ENCODE measurements around the gene FAM25A. TPM values are rescaled to one million over a fixed set of nuclear protein-coding genes. Genes with fewer than 3 reads are reported as not detected.

Gene FAM25A
- total RNA-seq, 4 donors from 2014 or later: not detected

- TF ChIP-seq CTCF (IDR thresholded peaks at IDR 0.05) (no peak), EP300 (IDR thresholded peaks at IDR 0.05; ENCODE audit: low read depth) (no peak), POLR2AphosphoS5 (IDR thresholded peaks at IDR 0.05) (no peak), POLR2A (IDR thresholded peaks at IDR 0.05) (no peak)
- Histone ChIP-seq H3K9me3 (no peaks in the 10 kb centered on the region), H3K4me3 (no peak overlapping the region), H3K4me1 (no peaks in the 10 kb centered on the region), H3K27ac (no peak overlapping the region), H3K27me3 (no peaks in the 10 kb centered on the region), H3K36me3 (peaks cover 0 to 57% (median 25%) of the 10 kb centered on the region in 4 donors)
- in situ Hi-C loops (cut with MboI; ENCODE audit: low pct_ligation_motif_present in 1 of 4, low pct_unique_long_range_greater_than_20kb in 1 of 4, low sequenced_read_pairs in 3 of 4) (no loop called here), intact Hi-C loops (cut with DNase I; ENCODE audit: low total_unique reads) (no loop called here)
- no peak for DNase-seq
- WGBS, 2 donors (ENCODE audit: low coverage in 1 of 2): 95 to 100% methylated on average over 1 to 2 of the region's 2 CpGs
These were observed 46.1 kb downstream of the FAM25A start for GRCh38 chr10:87066178-87066577.

- H3K27me3 ChIP-seq: no peaks in the 10 kb centered on the region
- H3K9me3 ChIP-seq: no peaks in the 10 kb centered on the region
- H3K27ac ChIP-seq: no peak overlapping the region
- H3K36me3 ChIP-seq: peaks cover 0 to 50% (median 25%) of the 10 kb centered on the region in 4 donors
- H3K4me3 ChIP-seq: no peak overlapping the region
- in situ Hi-C loops (cut with MboI; ENCODE audit: low pct_ligation_motif_present in 1 of 4, low pct_unique_long_range_greater_than_20kb in 1 of 4, low sequenced_read_pairs in 3 of 4): no loop called here
- DNase-seq: no peak
- TF ChIP-seq POLR2AphosphoS5 (IDR thresholded peaks at IDR 0.05) (no peak), CTCF (IDR thresholded peaks at IDR 0.05) (no peak), EP300 (IDR thresholded peaks at IDR 0.05; ENCODE audit: low read depth) (no peak), POLR2A (IDR thresholded peaks at IDR 0.05) (no peak)
- no peaks in the 10 kb centered on the region for H3K4me1 ChIP-seq
- 93 to 100% methylated on average over 1 of the region's 1 CpG for WGBS, 2 donors (ENCODE audit: low coverage in 1 of 2)
- intact Hi-C loops (cut with DNase I; ENCODE audit: low total_unique reads): no loop called here
These were observed 46.8 kb downstream of the FAM25A start for GRCh38 chr10:87066865-87067264.

- in situ Hi-C loops (cut with MboI; ENCODE audit: low pct_ligation_motif_present in 1 of 4, low pct_unique_long_range_greater_than_20kb in 1 of 4, low sequenced_read_pairs in 3 of 4): no loop called here
- intact Hi-C loops (cut with DNase I; ENCODE audit: low total_unique reads): no loop called here
- no peak overlapping the region for H3K27ac ChIP-seq
- no peak for DNase-seq
- no peaks in the 10 kb centered on the region for H3K9me3 ChIP-seq
- H3K4me1 ChIP-seq: no peaks in the 10 kb centered on the region
- H3K27me3 ChIP-seq: no peaks in the 10 kb centered on the region
- no peak overlapping the region for H3K4me3 ChIP-seq
- TF ChIP-seq POLR2A (IDR thresholded peaks at IDR 0.05): no peak
- no peak for TF ChIP-seq CTCF (IDR thresholded peaks at IDR 0.05)
- no peak for TF ChIP-seq EP300 (IDR thresholded peaks at IDR 0.05; ENCODE audit: low read depth)
- TF ChIP-seq POLR2AphosphoS5 (IDR thresholded peaks at IDR 0.05): no peak
- 94 to 100% methylated on average over 1 of the region's 1 CpG for WGBS, 2 donors (ENCODE audit: low coverage in 1 of 2)
- H3K36me3 ChIP-seq: peaks cover 0 to 48% (median 19%) of the 10 kb centered on the region in 4 donors
These were observed 48.2 kb downstream of the FAM25A start for GRCh38 chr10:87068281-87068680.

- no peak for DNase-seq
- no peak overlapping the region for H3K4me3 ChIP-seq
- H3K27ac ChIP-seq: no peak overlapping the region
- in situ Hi-C loops (cut with MboI; ENCODE audit: low pct_ligation_motif_present in 1 of 4, low pct_unique_long_range_greater_than_20kb in 1 of 4, low sequenced_read_pairs in 3 of 4): no loop called here
- H3K36me3 ChIP-seq: peaks cover 0 to 50% (median 13%) of the 10 kb centered on the region in 4 donors
- H3K27me3 ChIP-seq: no peaks in the 10 kb centered on the region
- H3K9me3 ChIP-seq: no peaks in the 10 kb centered on the region
- intact Hi-C loops (cut with DNase I; ENCODE audit: low total_unique reads): no loop called here
- H3K4me1 ChIP-seq: no peaks in the 10 kb centered on the region
- no peak for TF ChIP-seq CTCF (IDR thresholded peaks at IDR 0.05)
- no peak for TF ChIP-seq POLR2A (IDR thresholded peaks at IDR 0.05)
- TF ChIP-seq POLR2AphosphoS5 (IDR thresholded peaks at IDR 0.05): no peak
- TF ChIP-seq EP300 (IDR thresholded peaks at IDR 0.05; ENCODE audit: low read depth): no peak
- WGBS, 2 donors (ENCODE audit: low coverage in 1 of 2): 68 to 79% methylated on average over 2 of the region's 2 CpGs
These were observed 52.4 kb downstream of the FAM25A start for GRCh38 chr10:87072449-87072848.

Small RNAs within 50 kb of the gene (small RNA-seq; reads per million reads assigned to genes)
- gene AL136982.5 (0 reads per million in 4 donors), gene BMS1P3 (0 reads per million in 4 donors), gene FAM25A (0 reads per million in 4 donors), gene RNU6-529P (0 reads per million in 4 donors)

Other genes with a start within 250 kb of the FAM25A start
- gene MMRN2, start 62.7 kb upstream of the FAM25A start, total RNA-seq: 10 to 100 TPM in 1 of 4 donors, 1 to 10 TPM in 3; 1.1 to 25.3 (median 8.1) TPM
- gene SNCG, start 61.7 kb upstream of the FAM25A start, total RNA-seq: 1 to 10 TPM in 2 of 4 donors, not detected in 2; 7.4 to 7.5 TPM
- gene ADIRF, start 51.8 kb upstream of the FAM25A start, total RNA-seq: 100 to 1,000 TPM in 2 of 4 donors, 10 to 100 TPM in 2; 35.0 to 194 (median 117) TPM
- gene GLUD1, start 74.5 kb downstream of the FAM25A start, total RNA-seq: 100 to 1,000 TPM; 150 to 293 (median 201) TPM
- gene SHLD2, start 74.9 kb downstream of the FAM25A start, total RNA-seq: 10 to 100 TPM; 21.7 to 43.7 (median 37.3) TPM
- gene NUTM2A, start 205.2 kb downstream of the FAM25A start, total RNA-seq: 1 to 10 TPM in 3 of 4 donors, under 1 TPM in 1; 0.80 to 3.0 (median 2.4) TPM

Measured in transverse colon (tissue), 4 donors.